ENCODE data around the gene SAMD4A.

Gene SAMD4A

GRCh38 chr14:54702014-54702491 is 135.1 kb downstream of the SAMD4A start:
- H3K27ac ChIP-seq = no peak overlapping the region
- no peak for DNase-seq (ENCODE audit: low read depth, low spot score)
- no peaks in the 10 kb centered on the region for H3K9me3 ChIP-seq (ENCODE audit: low read depth, low read length)
- no peaks in the 10 kb centered on the region for H3K36me3 ChIP-seq (ENCODE audit: insufficient read depth, low read length)
- H3K4me3 ChIP-seq = no peak overlapping the region
- TF ChIP-seq FOXP2 (optimal IDR thresholded peaks at IDR 0.05; ENCODE audit: control extremely low read depth, extremely low read length, insufficient read depth) = no peak
- no peak for TF ChIP-seq POLR2AphosphoS5 (IDR thresholded peaks at IDR 0.05; ENCODE audit: borderline replicate concordance, low read depth, low read length)
- TF ChIP-seq EZH2 (IDR thresholded peaks at IDR 0.05) = no peak
- H3K9ac ChIP-seq (ENCODE audit: insufficient read length) = no peak overlapping the region

- Histone ChIP-seq H3K36me3 (ENCODE audit: insufficient read depth, low read length) (no peaks in the 10 kb centered on the region), H3K4me3 (no peak overlapping the region)
- TF ChIP-seq FOXP2 (optimal IDR thresholded peaks at IDR 0.05; ENCODE audit: control extremely low read depth, extremely low read length, insufficient read depth) (no peak), EZH2 (IDR thresholded peaks at IDR 0.05) (no peak), POLR2AphosphoS5 (IDR thresholded peaks at IDR 0.05; ENCODE audit: borderline replicate concordance, low read depth, low read length) (no peak)
Observed at GRCh38 chr14:54702492-54702891, 135.6 kb downstream of the SAMD4A start.

GRCh38 chr14:54703082-54703481 is 136.2 kb downstream of the SAMD4A start:
- Histone ChIP-seq H3K9me3 (ENCODE audit: low read depth, low read length) (no peaks in the 10 kb centered on the region), H3K4me3 (no peak overlapping the region), H3K27ac (no peak overlapping the region), H3K36me3 (ENCODE audit: insufficient read depth, low read length) (no peaks in the 10 kb centered on the region), H3K9ac (ENCODE audit: insufficient read length) (no peak overlapping the region)
- DNase-seq (ENCODE audit: low read depth, low spot score) = no peak
- TF ChIP-seq FOXP2 (optimal IDR thresholded peaks at IDR 0.05; ENCODE audit: control extremely low read depth, extremely low read length, insufficient read depth) (no peak), EZH2 (IDR thresholded peaks at IDR 0.05) (no peak), POLR2AphosphoS5 (IDR thresholded peaks at IDR 0.05; ENCODE audit: borderline replicate concordance, low read depth, low read length) (no peak)

More at GRCh38 chr14:54702492-54702891, 135.6 kb downstream of the SAMD4A start:
- no peak overlapping the region for H3K9ac ChIP-seq (ENCODE audit: insufficient read length)
- H3K9me3 ChIP-seq (ENCODE audit: low read depth, low read length) = no peaks in the 10 kb centered on the region
- DNase-seq (ENCODE audit: low read depth, low spot score) = no peak
- H3K27ac ChIP-seq = no peak overlapping the region

GRCh38 chr14:54703724-54704123 is 136.8 kb downstream of the SAMD4A start:
- Histone ChIP-seq H3K36me3 (ENCODE audit: insufficient read depth, low read length) (no peaks in the 10 kb centered on the region), H3K9ac (ENCODE audit: insufficient read length) (no peak overlapping the region), H3K27ac (no peak overlapping the region), H3K4me3 (no peak overlapping the region), H3K9me3 (ENCODE audit: low read depth, low read length) (no peaks in the 10 kb centered on the region)
- no peak for TF ChIP-seq EZH2 (IDR thresholded peaks at IDR 0.05)
- TF ChIP-seq FOXP2 (optimal IDR thresholded peaks at IDR 0.05; ENCODE audit: control extremely low read depth, extremely low read length, insufficient read depth) = no peak
- TF ChIP-seq POLR2AphosphoS5 (IDR thresholded peaks at IDR 0.05; ENCODE audit: borderline replicate concordance, low read depth, low read length) = no peak
- DNase-seq (ENCODE audit: low read depth, low spot score) = no peak

- no peak overlapping the region for H3K27ac ChIP-seq
- no peaks in the 10 kb centered on the region for H3K9me3 ChIP-seq (ENCODE audit: low read depth, low read length)
- H3K9ac ChIP-seq (ENCODE audit: insufficient read length) = no peak overlapping the region
- DNase-seq (ENCODE audit: low read depth, low spot score) = no peak
- no peaks in the 10 kb centered on the region for H3K36me3 ChIP-seq (ENCODE audit: insufficient read depth, low read length)
- TF ChIP-seq FOXP2 (optimal IDR thresholded peaks at IDR 0.05; ENCODE audit: control extremely low read depth, extremely low read length, insufficient read depth) (no peak), EZH2 (IDR thresholded peaks at IDR 0.05) (no peak), POLR2AphosphoS5 (IDR thresholded peaks at IDR 0.05; ENCODE audit: borderline replicate concordance, low read depth, low read length) (no peak)
- H3K4me3 ChIP-seq = no peak overlapping the region
Observed at GRCh38 chr14:54704768-54705167, 137.8 kb downstream of the SAMD4A start.

GRCh38 chr14:54706769-54707168 is 139.8 kb downstream of the SAMD4A start:
- DNase-seq (ENCODE audit: low read depth, low spot score) = no peak
- Histone ChIP-seq H3K9me3 (ENCODE audit: low read depth, low read length) (no peaks in the 10 kb centered on the region), H3K36me3 (ENCODE audit: insufficient read depth, low read length) (no peaks in the 10 kb centered on the region), H3K9ac (ENCODE audit: insufficient read length) (no peak overlapping the region), H3K4me3 (no peak overlapping the region), H3K27ac (no peak overlapping the region)
- TF ChIP-seq FOXP2 (optimal IDR thresholded peaks at IDR 0.05; ENCODE audit: control extremely low read depth, extremely low read length, insufficient read depth) = no peak
- no peak for TF ChIP-seq EZH2 (IDR thresholded peaks at IDR 0.05)
- TF ChIP-seq POLR2AphosphoS5 (IDR thresholded peaks at IDR 0.05; ENCODE audit: borderline replicate concordance, low read depth, low read length) = no peak

- no peak for DNase-seq (ENCODE audit: low read depth, low spot score)
- TF ChIP-seq FOXP2 (optimal IDR thresholded peaks at IDR 0.05; ENCODE audit: control extremely low read depth, extremely low read length, insufficient read depth) = no peak
- TF ChIP-seq EZH2 (IDR thresholded peaks at IDR 0.05) = no peak
- TF ChIP-seq POLR2AphosphoS5 (IDR thresholded peaks at IDR 0.05; ENCODE audit: borderline replicate concordance, low read depth, low read length) = no peak
- no peaks in the 10 kb centered on the region for H3K9me3 ChIP-seq (ENCODE audit: low read depth, low read length)
- H3K27ac ChIP-seq = no peak overlapping the region
- H3K9ac ChIP-seq (ENCODE audit: insufficient read length) = no peak overlapping the region
- no peak overlapping the region for H3K4me3 ChIP-seq
- H3K36me3 ChIP-seq (ENCODE audit: insufficient read depth, low read length) = no peaks in the 10 kb centered on the region
Observed at GRCh38 chr14:54708161-54708560, 141.2 kb downstream of the SAMD4A start.

- H3K9me3 ChIP-seq (ENCODE audit: low read depth, low read length) = no peaks in the 10 kb centered on the region
- no peaks in the 10 kb centered on the region for H3K36me3 ChIP-seq (ENCODE audit: insufficient read depth, low read length)
- H3K9ac ChIP-seq (ENCODE audit: insufficient read length) = no peak overlapping the region
- no peak overlapping the region for H3K27ac ChIP-seq
- TF ChIP-seq FOXP2 (optimal IDR thresholded peaks at IDR 0.05; ENCODE audit: control extremely low read depth, extremely low read length, insufficient read depth) (no peak), POLR2AphosphoS5 (IDR thresholded peaks at IDR 0.05; ENCODE audit: borderline replicate concordance, low read depth, low read length) (no peak), EZH2 (IDR thresholded peaks at IDR 0.05) (no peak)
- H3K4me3 ChIP-seq = no peak overlapping the region
- DNase-seq (ENCODE audit: low read depth, low spot score) = no peak
Observed at GRCh38 chr14:54708982-54709381, 142.1 kb downstream of the SAMD4A start.

GRCh38 chr14:54709444-54709843 is 142.5 kb downstream of the SAMD4A start:
- no peaks in the 10 kb centered on the region for H3K36me3 ChIP-seq (ENCODE audit: insufficient read depth, low read length)
- no peak overlapping the region for H3K27ac ChIP-seq
- DNase-seq (ENCODE audit: low read depth, low spot score) = no peak
- H3K9ac ChIP-seq (ENCODE audit: insufficient read length) = no peak overlapping the region
- TF ChIP-seq POLR2AphosphoS5 (IDR thresholded peaks at IDR 0.05; ENCODE audit: borderline replicate concordance, low read depth, low read length) (no peak), EZH2 (IDR thresholded peaks at IDR 0.05) (no peak)
- no peak overlapping the region for H3K4me3 ChIP-seq
- H3K9me3 ChIP-seq (ENCODE audit: low read depth, low read length) = no peaks in the 10 kb centered on the region
